HepG2 (cell line): ENCODE results near the gene RRAS. TPM values are rescaled to one million over a fixed set of nuclear protein-coding genes. Genes with fewer than 3 reads are reported as not detected.

Experiments used
- ARID2 ChIP-seq: sonication (generic); formaldehyde crosslinking; IDR thresholded peaks from 2 replicates; pipeline ENCODE4 v1.8.1; 2022; ENCODE audit warnings: mild to moderate bottlenecking, missing genetic modification reagents, borderline replicate concordance
- CAMTA2 ChIP-seq: sonication (generic); formaldehyde crosslinking; IDR thresholded peaks from 2 replicates; pipeline ENCODE4 v1.4.0; 2020; ENCODE audit warnings: mild to moderate bottlenecking, missing genetic modification reagents, borderline replicate concordance
- FUBP1 ChIP-seq: sonication (generic); formaldehyde crosslinking; IDR thresholded peaks from 2 replicates; pipeline ENCODE4 v1.5.1; 2020; ENCODE audit warnings: missing genetic modification reagents, mild to moderate bottlenecking, borderline replicate concordance
- HDAC1 ChIP-seq: sonication (generic); formaldehyde crosslinking; IDR thresholded peaks from 2 replicates; pipeline ENCODE4 v1.5.1; 2020; ENCODE audit warnings: mild to moderate bottlenecking, missing genetic modification reagents
- HOXA3 ChIP-seq: sonication (generic); formaldehyde crosslinking; IDR thresholded peaks from 2 replicates; pipeline ENCODE4 v1.5.0; 2020; ENCODE audit warnings: missing genetic modification reagents
- MAFG ChIP-seq: sonication (generic); formaldehyde crosslinking; IDR thresholded peaks from 2 replicates; pipeline ENCODE4 v1.5.1; 2020; ENCODE audit warnings: mild to moderate bottlenecking, missing genetic modification reagents
- NFATC3 ChIP-seq: sonication (generic); formaldehyde crosslinking; IDR thresholded peaks from 2 replicates; pipeline ENCODE4 v1.5.1; 2020; ENCODE audit warnings: mild to moderate bottlenecking, missing genetic modification reagents
- NFE2L1 ChIP-seq: sonication (generic); formaldehyde crosslinking; IDR thresholded peaks from 2 replicates; pipeline ENCODE4 v1.4.0; 2020; ENCODE audit warnings: missing genetic modification reagents, mild to moderate bottlenecking, borderline replicate concordance
- NFIB ChIP-seq: sonication (generic); formaldehyde crosslinking; IDR thresholded peaks from 2 replicates; pipeline ENCODE4 v1.9.0; 2021; ENCODE audit warnings: missing genetic modification reagents, mild to moderate bottlenecking, borderline replicate concordance
- RBFOX2 ChIP-seq: fragments of 200-400 bp; formaldehyde crosslinking; IDR thresholded peaks from 2 replicates; pipeline ENCODE4 v1.6.1; 2017; ENCODE audit warnings: low read depth, mild to moderate bottlenecking, low read length
- RXRA ChIP-seq: sonication (generic); formaldehyde crosslinking; IDR thresholded peaks from 2 replicates; pipeline ENCODE4 v1.5.1; 2020; ENCODE audit warnings: missing genetic modification reagents
- TEAD3 ChIP-seq: optimal IDR thresholded peaks from 2 replicates; pipeline ENCODE3; 2016; ENCODE audit warnings: borderline replicate concordance
- ZBTB21 ChIP-seq: sonication (generic); formaldehyde crosslinking; IDR thresholded peaks from 2 replicates; pipeline ENCODE4 v1.4.0; 2020; ENCODE audit warnings: missing genetic modification reagents
- ZBTB3 ChIP-seq: sonication (generic); formaldehyde crosslinking; IDR thresholded peaks from 2 replicates; pipeline ENCODE4 v1.4.0; 2020; ENCODE audit warnings: low read depth, mild to moderate bottlenecking, moderate library complexity, missing genetic modification reagents, borderline replicate concordance
- ZMYM2 ChIP-seq: sonication (generic); formaldehyde crosslinking; IDR thresholded peaks from 2 replicates; pipeline ENCODE4 v1.8.0; 2022; ENCODE audit warnings: mild to moderate bottlenecking, missing genetic modification reagents
- ZNF20 ChIP-seq: sonication (generic); formaldehyde crosslinking; IDR thresholded peaks from 2 replicates; pipeline ENCODE4 v1.4.0; 2020; ENCODE audit warnings: mild to moderate bottlenecking, moderate library complexity, missing genetic modification reagents
- ZNF296 ChIP-seq: sonication (generic); formaldehyde crosslinking; conservative IDR thresholded peaks from 2 replicates; pipeline ENCODE4 v1.5.0; 2020; ENCODE audit warnings: mild to moderate bottlenecking, missing genetic modification reagents
- ZNF33A ChIP-seq: sonication (generic); formaldehyde crosslinking; IDR thresholded peaks from 2 replicates; pipeline ENCODE4 v1.5.1; 2020; ENCODE audit warnings: missing genetic modification reagents, mild to moderate bottlenecking, moderate library complexity, borderline replicate concordance
- ZNF605 ChIP-seq: sonication (generic); formaldehyde crosslinking; IDR thresholded peaks from 2 replicates; pipeline ENCODE4 v1.8.0; 2022; ENCODE audit warnings: mild to moderate bottlenecking, missing genetic modification reagents
- ZNF674 ChIP-seq: sonication (generic); formaldehyde crosslinking; IDR thresholded peaks from 2 replicates; pipeline ENCODE4 v1.5.0; 2020; ENCODE audit warnings: low read depth, mild to moderate bottlenecking, missing genetic modification reagents
- ZNF770 ChIP-seq: sonication (generic); formaldehyde crosslinking; IDR thresholded peaks from 2 replicates; pipeline ENCODE4 v1.5.0; 2020; ENCODE audit warnings: mild to moderate bottlenecking, missing genetic modification reagents
- ZNF850 ChIP-seq: sonication (generic); formaldehyde crosslinking; conservative IDR thresholded peaks from 2 replicates; pipeline ENCODE4 v1.9.0; 2021; ENCODE audit warnings: mild to moderate bottlenecking, missing genetic modification reagents
- ZSCAN12 ChIP-seq: sonication (generic); formaldehyde crosslinking; IDR thresholded peaks from 2 replicates; pipeline ENCODE4 v1.9.0; 2021; ENCODE audit warnings: mild to moderate bottlenecking, missing genetic modification reagents
- polyA plus RNA-seq, 8 experiments: library from polyadenylated mRNA; depleted of rRNA in 3 of 8; stranded (reverse) in 7 of 8; unstranded in 1 of 8; fragments of >200 nt; fragmentation: Illumina TruSeq in 4 of 8; extraction: Trizol in 4 of 8; gene quantifications; 2 replicates each; pipeline versions ENCODE4 v1.2.1 to v1.2.3, GENCODE V29; 2011 to 2016; ENCODE audit warnings: low read depth in 4 of 8, missing spikeins in 1 of 8, mixed read lengths in 1 of 8; ENCODE audit not compliant: insufficient read depth in 1 of 8
- total RNA-seq, 5 experiments: library from RNA; depleted of rRNA; stranded (reverse); fragments of >200 nt; fragmentation: Illumina TruSeq; extraction: Trizol; gene quantifications; 2 replicates each; pipeline ENCODE4 v1.2.3, GENCODE V29; 2016; ENCODE audit warnings: low read depth in 1 of 5
- TF ChIP-seq, protein P1 (sequence below): sonication (generic); formaldehyde crosslinking; conservative IDR thresholded peaks from 2 replicates; pipeline ENCODE4 v1.4.0; 2020; ENCODE audit warnings: mild to moderate bottlenecking, missing genetic modification reagents, moderate library complexity

RRAS gene
- total and polyA plus RNA-seq, 2 of the 13 experiments (the other 11 are each of a cell fraction or from before 2014, with no cell fraction given): 1.5 to 12.0 TPM

DNA sequence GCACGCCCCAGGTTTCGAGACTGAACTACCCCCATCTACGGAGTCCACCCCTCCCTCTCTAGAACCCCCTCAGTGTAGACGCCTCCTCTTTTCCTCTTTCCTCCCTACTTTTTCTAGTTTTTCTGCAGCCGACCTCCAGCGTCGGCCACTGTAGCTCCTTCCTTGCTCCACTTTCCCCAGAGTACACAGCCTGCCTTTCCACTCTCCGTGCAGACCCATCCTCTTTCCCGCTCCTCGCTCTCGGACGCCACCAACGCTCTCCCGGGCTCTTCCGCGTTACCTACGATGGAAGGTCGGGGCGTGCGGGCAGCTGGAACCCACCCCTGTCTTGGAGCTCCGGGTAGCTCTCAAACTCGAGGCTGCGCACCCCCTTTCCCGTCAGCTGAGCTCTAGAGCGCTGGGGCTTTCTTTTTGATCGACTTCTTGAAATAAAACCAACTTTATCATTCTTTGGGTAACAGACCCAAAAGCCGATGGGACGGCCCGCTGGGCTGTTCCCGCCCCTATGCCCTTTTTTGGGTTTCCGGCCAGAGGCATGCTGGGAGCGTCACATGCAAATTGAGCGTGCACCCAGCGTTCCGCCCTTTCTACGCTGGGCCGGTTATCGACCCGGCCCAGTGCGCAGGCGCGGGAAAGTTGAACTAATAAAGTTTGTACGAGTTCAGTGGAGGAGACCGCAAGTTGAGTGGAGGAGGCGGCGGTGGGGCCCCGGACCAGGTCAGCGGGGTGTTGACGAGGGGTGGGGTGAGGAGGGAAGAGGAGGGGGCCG, 25.6 kb upstream of the RRAS start, which contains the start of the genes BCL2L12 and IRF3 (continued):
- TF ChIP-seq ARID2: no peak
- peak; percentile 50; the same call in 1 of the 2 replicates for TF ChIP-seq HOXA3 (CRISPR knock-in tag)
- TF ChIP-seq NFE2L1 (CRISPR knock-in tag): no peak
- TF ChIP-seq ZBTB3 (CRISPR knock-in tag): no peak
- TF ChIP-seq CAMTA2 (CRISPR knock-in tag): no peak
- no peak for TF ChIP-seq ZNF850 (CRISPR knock-in tag)
- TF ChIP-seq ZNF674 (CRISPR knock-in tag): no peak
- TF ChIP-seq, protein P1, sequence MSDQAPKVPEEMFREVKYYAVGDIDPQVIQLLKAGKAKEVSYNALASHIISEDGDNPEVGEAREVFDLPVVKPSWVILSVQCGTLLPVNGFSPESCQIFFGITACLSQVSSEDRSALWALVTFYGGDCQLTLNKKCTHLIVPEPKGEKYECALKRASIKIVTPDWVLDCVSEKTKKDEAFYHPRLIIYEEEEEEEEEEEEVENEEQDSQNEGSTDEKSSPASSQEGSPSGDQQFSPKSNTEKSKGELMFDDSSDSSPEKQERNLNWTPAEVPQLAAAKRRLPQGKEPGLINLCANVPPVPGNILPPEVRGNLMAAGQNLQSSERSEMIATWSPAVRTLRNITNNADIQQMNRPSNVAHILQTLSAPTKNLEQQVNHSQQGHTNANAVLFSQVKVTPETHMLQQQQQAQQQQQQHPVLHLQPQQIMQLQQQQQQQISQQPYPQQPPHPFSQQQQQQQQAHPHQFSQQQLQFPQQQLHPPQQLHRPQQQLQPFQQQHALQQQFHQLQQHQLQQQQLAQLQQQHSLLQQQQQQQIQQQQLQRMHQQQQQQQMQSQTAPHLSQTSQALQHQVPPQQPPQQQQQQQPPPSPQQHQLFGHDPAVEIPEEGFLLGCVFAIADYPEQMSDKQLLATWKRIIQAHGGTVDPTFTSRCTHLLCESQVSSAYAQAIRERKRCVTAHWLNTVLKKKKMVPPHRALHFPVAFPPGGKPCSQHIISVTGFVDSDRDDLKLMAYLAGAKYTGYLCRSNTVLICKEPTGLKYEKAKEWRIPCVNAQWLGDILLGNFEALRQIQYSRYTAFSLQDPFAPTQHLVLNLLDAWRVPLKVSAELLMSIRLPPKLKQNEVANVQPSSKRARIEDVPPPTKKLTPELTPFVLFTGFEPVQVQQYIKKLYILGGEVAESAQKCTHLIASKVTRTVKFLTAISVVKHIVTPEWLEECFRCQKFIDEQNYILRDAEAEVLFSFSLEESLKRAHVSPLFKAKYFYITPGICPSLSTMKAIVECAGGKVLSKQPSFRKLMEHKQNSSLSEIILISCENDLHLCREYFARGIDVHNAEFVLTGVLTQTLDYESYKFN (CRISPR knock-in tag): peak; percentile 42
- TF ChIP-seq RXRA (CRISPR knock-in tag): no peak
- no peak for TF ChIP-seq ZNF33A (CRISPR knock-in tag)
- no peak for TF ChIP-seq FUBP1 (CRISPR knock-in tag)
- TF ChIP-seq ZBTB21 (CRISPR knock-in tag): no peak
- TF ChIP-seq ZNF770: no peak
- TF ChIP-seq ZNF605 (CRISPR knock-in tag): peak; percentile 77
- no peak for TF ChIP-seq ZNF20 (CRISPR knock-in tag)
- no peak for TF ChIP-seq ZSCAN12 (CRISPR knock-in tag)
- TF ChIP-seq NFATC3 (CRISPR knock-in tag): no peak; the same call in 1 of the 2 replicates
- no peak for TF ChIP-seq NFIB (CRISPR knock-in tag)
- peak; percentile 54; the same call in 1 of the 2 replicates for TF ChIP-seq RBFOX2
- TF ChIP-seq MAFG (CRISPR knock-in tag): no peak
- TF ChIP-seq TEAD3: peak; percentile 31
- TF ChIP-seq ZMYM2: no peak
- no peak for TF ChIP-seq ZNF296 (CRISPR knock-in tag)
- TF ChIP-seq HDAC1: peak; percentile 63
